Measurements from ENCODE around the gene WNT5B. TPM values are rescaled to one million over a fixed set of nuclear protein-coding genes. Genes with fewer than 3 reads are reported as not detected.

Gene WNT5B
- total and polyA plus RNA-seq, 8 donors, result 0.72 to 2.8 (median 0.86) TPM

DNA sequence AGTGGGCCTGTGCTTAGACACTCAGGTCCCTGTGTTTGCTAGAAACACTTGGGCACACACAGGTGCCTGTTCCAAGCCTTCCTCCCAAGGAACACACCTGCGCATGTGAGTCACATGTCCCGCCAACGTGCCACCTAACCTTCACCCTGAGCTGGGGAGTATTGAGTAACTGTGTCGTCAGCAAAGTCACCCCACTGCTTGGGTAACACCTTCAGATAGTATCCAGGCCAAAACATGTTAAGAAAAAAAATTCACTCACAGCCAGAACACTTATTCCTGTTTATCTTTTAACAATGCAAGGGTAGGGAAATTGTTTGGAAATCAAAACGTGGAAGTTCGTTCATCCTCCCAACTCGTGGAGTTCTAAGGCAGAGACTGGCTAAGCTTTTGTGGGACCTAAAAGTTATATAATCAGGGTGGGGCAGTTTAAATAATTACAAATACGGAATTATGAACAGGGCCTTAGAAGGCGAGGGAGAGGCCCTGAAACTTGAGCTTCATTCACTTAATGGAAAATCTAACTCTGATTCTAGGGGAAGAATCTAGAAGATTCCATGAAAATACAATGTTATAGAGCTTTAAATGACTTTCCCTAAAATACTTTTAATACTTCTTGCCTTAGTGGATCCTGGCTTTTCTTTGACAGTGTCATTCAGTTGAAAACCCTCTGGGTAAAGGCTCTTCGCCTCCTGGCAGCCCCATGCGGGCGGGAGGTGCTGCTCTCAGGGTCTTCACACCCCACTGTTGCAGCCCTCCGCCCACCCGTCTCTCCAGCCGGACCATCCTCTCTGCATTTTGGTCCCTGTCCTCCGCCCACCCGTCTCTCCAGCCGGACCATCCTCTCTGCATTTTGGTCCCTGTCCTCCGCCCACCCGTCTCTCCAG lies 31.5 kb downstream of the WNT5B start:
- ATAC-seq, result peak; percentile 66 to 80 (median 78)
- FAIRE-seq, result peak; percentile 41
- intact Hi-C loops (cut with DNase I), result no loop called here
- peak overlapping the region; percentile 88 to 98 (median 94) for H3K27ac ChIP-seq
- no peaks in the 10 kb centered on the region for H3K36me3 ChIP-seq
- peak; percentile 85 to 96 (median 94) for DNase-seq
- WGBS, 2 donors, result 45 to 50% methylated on average over 16 to 18 of the region's 20 CpGs
- H3K4me3 ChIP-seq, result no peak overlapping the region
- H3K27me3 ChIP-seq, result no peaks in the 10 kb centered on the region
- H3K9me3 ChIP-seq, result no peaks in the 10 kb centered on the region
- H3K4me1 ChIP-seq, result peaks cover 12 to 30% (median 17%) of the 10 kb centered on the region in 3 donors
- no peak for TF ChIP-seq CTCF (IDR thresholded peaks at IDR 0.05)

DNA sequence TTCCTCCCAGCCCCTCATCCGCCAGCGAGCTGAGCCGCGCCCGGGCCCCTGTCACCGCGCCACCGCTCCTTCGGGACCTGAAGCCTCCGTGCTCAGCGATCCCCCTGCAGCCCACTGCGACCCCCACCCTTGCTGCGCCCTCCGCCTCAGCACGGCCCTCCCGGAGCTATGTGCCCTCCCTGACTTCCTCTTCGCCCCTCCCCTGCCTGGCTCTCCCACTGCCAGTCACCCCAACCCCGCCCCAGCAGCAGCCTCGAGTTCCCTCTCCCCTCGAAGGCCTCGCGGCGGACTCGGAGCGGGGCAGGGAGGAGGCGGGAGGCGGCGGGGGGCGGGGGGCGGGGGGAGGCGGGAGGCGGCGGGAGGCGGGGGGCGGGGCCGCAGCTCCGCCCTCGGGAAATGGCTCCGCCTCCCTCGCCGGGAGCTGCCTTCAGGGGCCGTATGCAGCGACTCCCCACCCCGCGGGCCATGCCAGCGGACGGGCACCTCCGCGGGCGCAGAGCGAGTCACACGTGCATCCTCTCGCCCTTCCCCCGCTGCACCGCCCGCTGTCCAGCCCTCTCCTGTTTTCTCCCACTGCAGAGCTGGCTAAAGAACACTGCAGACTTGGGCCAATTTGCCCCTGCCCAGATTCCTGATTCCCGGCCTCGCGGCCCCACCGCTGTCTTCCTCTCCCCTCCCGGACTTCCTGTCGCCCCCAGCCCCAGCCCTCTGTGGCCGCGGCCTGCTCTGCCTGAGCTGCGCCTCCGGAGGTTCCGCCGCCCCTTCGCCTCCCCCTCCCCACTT lies 32.7 kb downstream of the WNT5B start:
- Histone ChIP-seq H3K4me3 (peak overlapping the region in 3 of 4 donors; percentile 11 to 40 (median 11)), H3K9me3 (no peaks in the 10 kb centered on the region), H3K27me3 (no peaks in the 10 kb centered on the region), H3K4me1 (peaks cover 12 to 33% (median 22%) of the 10 kb centered on the region in 3 donors), H3K27ac (peak overlapping the region; percentile 87 to 96 (median 94)), H3K36me3 (no peaks in the 10 kb centered on the region)
- peak; percentile 80 to 89 (median 84) for ATAC-seq
- intact Hi-C loops (cut with DNase I), result no loop called here
- TF ChIP-seq CTCF (IDR thresholded peaks at IDR 0.05), result no peak
- DNase-seq, result peak; percentile 93 to 97 (median 96)
- WGBS, 2 donors, result 17 to 25% methylated on average over 38 to 58 of the region's 69 CpGs
- FAIRE-seq, result no peak

DNA sequence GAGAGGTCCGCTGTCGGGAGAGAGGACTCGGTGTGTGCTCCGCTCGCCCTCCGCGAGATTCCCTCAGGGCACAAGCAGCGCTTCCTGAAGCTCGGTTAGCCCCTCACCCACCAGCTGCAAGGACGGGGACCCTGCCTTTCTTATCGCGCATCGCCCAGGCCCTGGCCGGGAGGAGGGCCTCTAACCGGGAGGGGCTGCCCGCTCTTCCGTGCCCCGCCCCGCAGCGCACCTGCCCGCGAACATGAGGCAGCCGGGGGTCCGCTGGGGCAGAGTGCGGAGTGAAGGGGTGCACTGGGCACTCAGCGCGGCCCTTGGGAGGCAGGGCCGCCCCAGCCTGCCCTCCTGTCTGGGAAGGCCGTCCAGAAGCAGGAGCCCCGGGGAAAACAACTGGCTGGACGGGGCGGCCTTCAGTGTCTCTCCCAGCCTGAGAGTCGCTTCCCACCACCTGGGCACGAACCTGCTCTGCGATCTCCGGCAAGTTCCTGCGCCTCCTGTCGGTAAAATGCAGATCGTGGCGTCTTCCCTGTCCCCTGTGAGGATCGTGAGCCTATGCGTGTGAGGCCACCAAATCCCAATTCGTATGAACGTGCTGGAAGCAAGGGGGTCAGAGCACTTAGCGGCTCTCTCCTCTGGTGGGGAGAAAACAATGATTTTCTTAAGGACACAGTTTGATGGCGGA lies 33.9 kb downstream of the WNT5B start:
- Histone ChIP-seq H3K4me1 (peaks cover 3 to 28% (median 19%) of the 10 kb centered on the region in 3 donors), H3K27ac (peak overlapping the region in 3 of 4 donors; percentile 46 to 95 (median 77))

More for the DNA sequence above, 33.9 kb downstream of the WNT5B start:
- TF ChIP-seq CTCF (IDR thresholded peaks at IDR 0.05), result peak in 3 of 4 donors; percentile 12 to 27 (median 16)
- FAIRE-seq (no peak), DNase-seq (peak; percentile 60 to 84 (median 76)), ATAC-seq (peak in 3 of 4 donors; percentile 5 to 40 (median 26))
- intact Hi-C loops (cut with DNase I), result no loop called here
- H3K36me3 ChIP-seq, result no peaks in the 10 kb centered on the region
- no peaks in the 10 kb centered on the region for H3K9me3 ChIP-seq
- H3K27me3 ChIP-seq, result no peaks in the 10 kb centered on the region
- peak overlapping the region in 1 of 4 donors; percentile 26 for H3K4me3 ChIP-seq
- WGBS, 2 donors, result 25 to 27% methylated on average over 41 to 46 of the region's 46 CpGs
